SK-N-SH treated with all-trans-retinoic acid at 6 μM for 48 hours (cell line): ENCODE measurements around the gene BTBD16.

Experiments
- CSDC2 ChIP-seq: fragments of 250-450 bp; sonication (Bioruptor Pico); IDR thresholded peaks from 2 replicates; pipeline ENCODE4 v1.5.0; 2020; ENCODE audit warnings: mild to moderate bottlenecking, moderate library complexity
- CSRNP3 ChIP-seq: fragments of 250-450 bp; sonication (Bioruptor Pico); IDR thresholded peaks from 2 replicates; pipeline ENCODE4 v1.5.1; 2021; ENCODE audit warnings: mild to moderate bottlenecking, moderate library complexity
- ISL1 ChIP-seq: fragments of 250-450 bp; sonication (Bioruptor Pico); IDR thresholded peaks from 2 replicates; pipeline ENCODE4 v2.1.2; 2022; ENCODE audit warnings: mild to moderate bottlenecking, moderate library complexity
- PATZ1 ChIP-seq: fragments of 250-450 bp; sonication (Bioruptor Pico); IDR thresholded peaks from 2 replicates; pipeline ENCODE4 v1.8.0; 2020; ENCODE audit warnings: mild to moderate bottlenecking, moderate library complexity, borderline replicate concordance
- ZFP3 ChIP-seq: fragments of 250-450 bp; sonication (Bioruptor Pico); IDR thresholded peaks from 2 replicates; pipeline ENCODE4 v1.5.0; 2020; ENCODE audit warnings: mild to moderate bottlenecking, moderate library complexity

GRCh38 chr10:122287570-122287969 lies 16.5 kb downstream of the BTBD16 start:
- TF ChIP-seq ZFP3 (CRISPR knock-in tag) (no peak), CSDC2 (CRISPR knock-in tag) (no peak), ISL1 (no peak), CSRNP3 (CRISPR knock-in tag) (no peak), PATZ1 (CRISPR knock-in tag) (no peak)
